Natural killer cell (primary cell): ENCODE results near the gene ERFL. TPM values are rescaled to one million over a fixed set of nuclear protein-coding genes. Genes with fewer than 3 reads are reported as not detected.
"Not testable (repeated sequence)": the region's sequence is repeated elsewhere in the genome, so short reads cannot be mapped to it uniquely, and the experiment has no call there.

Source experiments
- ATAC-seq, 3 donors: fragments of 150-1000 bp in 2 of 3; fragments of 200-7000 bp in 1 of 3; cut with Tn5 transposase; 1 replicate in 1 of 3; 2 replicates in 2 of 3; pipeline ENCODE4 v1.10.0; 2021; ENCODE audit warnings: mild to moderate bottlenecking in 2 of 3, moderate library complexity in 2 of 3
- DNase-seq, 2 donors: peaks; one replicate each; pipeline versions ENCODE4 v3.0.0 to v3.0.0-alpha.2; 2013 to 2021; ENCODE audit warnings: mixed read lengths in 1 of 2
- H3K27ac ChIP-seq: one replicate; pipeline ENCODE4 v1.5.1; 2013; ENCODE audit warnings: mild to moderate bottlenecking, low read length
- H3K27me3 ChIP-seq: one replicate; pipeline ENCODE4 v1.6.1; 2013; ENCODE audit warnings: low read length; ENCODE audit not compliant: control insufficient read depth, insufficient read depth
- H3K36me3 ChIP-seq: one replicate; pipeline ENCODE4 v1.6.1; 2013; ENCODE audit warnings: low read length; ENCODE audit not compliant: control insufficient read depth, insufficient read depth
- H3K4me1 ChIP-seq: one replicate; pipeline ENCODE4 v1.6.1; 2013; ENCODE audit warnings: low read length; ENCODE audit not compliant: control insufficient read depth, insufficient read depth
- H3K4me3 ChIP-seq: one replicate; pipeline ENCODE4 v1.5.1; 2013; ENCODE audit warnings: low read length
- H3K9me3 ChIP-seq: one replicate; pipeline ENCODE4 v1.6.1; 2013; ENCODE audit warnings: low read length; ENCODE audit not compliant: control insufficient read depth, insufficient read depth
- H3K27ac Mint-ChIP-seq, 2 donors: one replicate each; pipeline ENCODE4 v1.8.0; 2022; ENCODE audit warnings: mild to moderate bottlenecking in 2 of 2, mixed read lengths in 2 of 2, moderate library complexity in 1 of 2
- H3K27me3 Mint-ChIP-seq, 2 donors: one replicate each; pipeline ENCODE4 v1.8.0; 2022; ENCODE audit warnings: low read depth in 2 of 2, mixed read lengths in 2 of 2
- H3K36me3 Mint-ChIP-seq: one replicate; pipeline ENCODE4 v1.8.0; 2022; ENCODE audit warnings: mixed read lengths
- H3K4me1 Mint-ChIP-seq, 2 donors: one replicate each; pipeline ENCODE4 v1.8.0; 2022; ENCODE audit warnings: mixed read lengths in 2 of 2
- H3K4me3 Mint-ChIP-seq: one replicate; pipeline ENCODE4 v1.8.0; 2022; ENCODE audit warnings: mild to moderate bottlenecking, moderate library complexity, mixed read lengths
- H3K9me3 Mint-ChIP-seq, 2 donors: one replicate each; pipeline ENCODE4 v1.8.0; 2022; ENCODE audit warnings: mixed read lengths in 2 of 2
- CTCF ChIP-seq: fragments of 200-600 bp; IDR thresholded peaks from one replicate; pipeline ENCODE4 v1.8.0; 2022; ENCODE audit warnings: antibody characterized with exemption
- WGBS: methylation state at CpG from one replicate; pipeline ENCODE4 v1.1.7; 2013; ENCODE audit warnings: missing lambda C conversion rate; ENCODE audit not compliant: insufficient coverage; 5-methylcytosine and 5-hydroxymethylcytosine counted together
- intact Hi-C: fragments of 100-400 bp; cut with micrococcal nuclease; formaldehyde crosslinking; loops from one replicate; pipeline ENCODE4 v1.14.2; 2022
- total RNA-seq, 4 donors: library from RNA; stranded (reverse); fragments of 120-200 nt in 1 of 4; gene quantifications; one replicate each; pipeline versions ENCODE4 v1.2.3 to v1.2.4, GENCODE V29; 2013 to 2022

ERFL gene
- total RNA-seq, 3 donors from 2014 or later (not counting 1 experiment from before 2014, with no cell fraction given), result 1.1 to 2.1 (median 1.5) TPM

- Mint-ChIP-seq H3K4me1 (peaks cover 30 to 59% of the 10 kb centered on the region in 2 donors), H3K4me3 (peak overlapping the region; percentile 81), H3K27me3 (peaks cover 21 to 33% of the 10 kb centered on the region in 2 donors), H3K36me3 (no peaks in the 10 kb centered on the region), H3K9me3 (no peaks in the 10 kb centered on the region), H3K27ac (peak overlapping the region; percentile 48 to 69)
- no peak for TF ChIP-seq CTCF
- Histone ChIP-seq H3K4me3 (peak overlapping the region; percentile 46), H3K27ac (peak overlapping the region; percentile 77), H3K27me3 (peaks cover 16% of the 10 kb centered on the region), H3K36me3 (no peaks in the 10 kb centered on the region), H3K4me1 (peaks cover 54% of the 10 kb centered on the region), H3K9me3 (no peaks in the 10 kb centered on the region)
- intact Hi-C loops, result no loop called here
- WGBS, result 3% methylated on average over 83 of the region's 83 CpGs
- DNase-seq, result peak in 1 of 2 donors; percentile 62
- ATAC-seq, result peak in 2 of 3 donors; percentile 12 to 25
These were observed 11.8 kb upstream of the ERFL start for GRCh38 chr19:41939861-41940730.

DNA sequence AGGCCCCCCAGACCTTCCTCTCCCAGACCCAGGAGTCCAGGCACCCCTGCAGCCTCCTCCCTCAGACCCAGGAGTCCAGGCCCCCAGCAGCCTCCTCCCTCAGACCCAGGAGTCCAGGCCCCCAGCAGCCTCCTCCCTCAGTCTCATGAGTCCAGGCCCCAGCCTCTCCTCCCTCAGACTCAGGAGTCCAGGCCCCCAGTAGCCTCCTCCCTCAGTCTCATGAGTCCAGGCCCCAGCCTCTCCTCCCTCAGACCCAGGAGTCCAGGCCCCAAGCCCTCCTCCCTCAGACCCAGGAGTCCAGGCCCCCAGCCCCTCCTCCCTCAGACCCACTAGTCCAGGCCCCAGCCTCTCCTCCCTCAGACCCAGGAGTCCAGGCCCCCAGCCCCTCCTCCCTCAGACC, 11.0 kb upstream of the ERFL start:
- H3K27me3 ChIP-seq, result peaks cover 16% of the 10 kb centered on the region
- H3K4me3 ChIP-seq, H3K36me3 Mint-ChIP-seq, H3K36me3 ChIP-seq, H3K4me3 Mint-ChIP-seq, intact Hi-C loops, H3K27ac ChIP-seq, ATAC-seq, H3K9me3 Mint-ChIP-seq, DNase-seq, H3K9me3 ChIP-seq: not testable (repeated sequence)
- Mint-ChIP-seq H3K27me3 (peaks cover 27 to 35% of the 10 kb centered on the region in 2 donors), H3K27ac (peak overlapping the region in 1 of 2 donors; percentile 69), H3K4me1 (peaks cover 28 to 59% of the 10 kb centered on the region in 2 donors)
- H3K4me1 ChIP-seq, result peaks cover 54% of the 10 kb centered on the region

- Mint-ChIP-seq H3K27ac (peak overlapping the region in 1 of 2 donors; percentile 92), H3K4me3 (peak overlapping the region; percentile 3), H3K36me3 (no peaks in the 10 kb centered on the region), H3K27me3 (peaks cover 23 to 34% of the 10 kb centered on the region in 2 donors), H3K4me1 (peaks cover 35 to 65% of the 10 kb centered on the region in 2 donors), H3K9me3 (no peaks in the 10 kb centered on the region)
- intact Hi-C loops, result no loop called here
- Histone ChIP-seq H3K4me3 (no peak overlapping the region), H3K36me3 (no peaks in the 10 kb centered on the region), H3K9me3 (no peaks in the 10 kb centered on the region), H3K27me3 (peaks cover 16% of the 10 kb centered on the region), H3K4me1 (peaks cover 54% of the 10 kb centered on the region), H3K27ac (no peak overlapping the region)
- no peak for DNase-seq
- TF ChIP-seq CTCF, result no peak
- WGBS, result 76% methylated on average over 19 of the region's 22 CpGs
- no peak for ATAC-seq
These were observed 9.5 kb upstream of the ERFL start for GRCh38 chr19:41937525-41938468.

- no peak for TF ChIP-seq CTCF
- Histone ChIP-seq H3K4me3 (no peak overlapping the region), H3K27ac (no peak overlapping the region), H3K9me3 (no peaks in the 10 kb centered on the region), H3K4me1 (peaks cover 54% of the 10 kb centered on the region), H3K27me3 (peaks cover 16% of the 10 kb centered on the region), H3K36me3 (no peaks in the 10 kb centered on the region)
- H3K27me3 Mint-ChIP-seq, result peaks cover 20 to 34% of the 10 kb centered on the region in 2 donors
- H3K27ac Mint-ChIP-seq, result peak overlapping the region; percentile 42 to 92
- no peak overlapping the region for H3K4me3 Mint-ChIP-seq
- no peak for ATAC-seq
- peaks cover 35 to 67% of the 10 kb centered on the region in 2 donors for H3K4me1 Mint-ChIP-seq
- no peak for DNase-seq
- 92% methylated on average over 15 of the region's 15 CpGs for WGBS
- intact Hi-C loops, result loop anchor here (1.0 kb wide), 1 partner anchor 8 kb away; no protein-coding TSS in a partner anchor
- H3K36me3 Mint-ChIP-seq, result no peaks in the 10 kb centered on the region
- no peaks in the 10 kb centered on the region for H3K9me3 Mint-ChIP-seq
These were observed 8.7 kb upstream of the ERFL start for GRCh38 chr19:41936961-41937360.
